PC-9 (cell line): ENCODE results near the gene LUZP2.

Source experiments
- EZH2 ChIP-seq: fragments of 200-600 bp; sonication (generic); IDR thresholded peaks from 2 replicates; pipeline ENCODE4 v1.8.0; 2017; ENCODE audit warnings: antibody characterized with exemption, low read depth
- TF ChIP-seq, protein P1 (sequence below): fragments of 200-600 bp; sonication (generic); conservative IDR thresholded peaks from 2 replicates; pipeline ENCODE4 v1.6.1; 2017; ENCODE audit warnings: mixed run types, antibody characterized with exemption, mild to moderate bottlenecking, moderate library complexity

DNA sequence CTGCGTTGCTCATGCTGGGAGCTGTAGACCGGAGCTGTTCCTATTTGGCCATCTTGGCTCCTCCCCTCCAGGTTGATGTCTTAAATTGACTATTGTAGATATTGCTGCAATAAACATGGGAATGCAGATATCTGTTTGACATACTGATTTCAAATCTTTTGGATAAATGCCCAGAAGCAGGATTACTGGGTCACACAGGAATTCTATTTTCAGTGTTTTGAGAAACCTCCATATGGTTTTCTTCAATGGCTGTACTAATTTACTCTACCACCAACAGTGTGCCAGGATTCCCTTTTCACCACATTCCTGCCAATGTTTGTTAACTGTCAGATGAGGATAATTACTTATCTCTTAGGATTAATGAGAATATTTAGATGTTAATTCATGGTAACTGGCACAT is 467.0 kb downstream of the LUZP2 start:
- TF ChIP-seq, protein P1, sequence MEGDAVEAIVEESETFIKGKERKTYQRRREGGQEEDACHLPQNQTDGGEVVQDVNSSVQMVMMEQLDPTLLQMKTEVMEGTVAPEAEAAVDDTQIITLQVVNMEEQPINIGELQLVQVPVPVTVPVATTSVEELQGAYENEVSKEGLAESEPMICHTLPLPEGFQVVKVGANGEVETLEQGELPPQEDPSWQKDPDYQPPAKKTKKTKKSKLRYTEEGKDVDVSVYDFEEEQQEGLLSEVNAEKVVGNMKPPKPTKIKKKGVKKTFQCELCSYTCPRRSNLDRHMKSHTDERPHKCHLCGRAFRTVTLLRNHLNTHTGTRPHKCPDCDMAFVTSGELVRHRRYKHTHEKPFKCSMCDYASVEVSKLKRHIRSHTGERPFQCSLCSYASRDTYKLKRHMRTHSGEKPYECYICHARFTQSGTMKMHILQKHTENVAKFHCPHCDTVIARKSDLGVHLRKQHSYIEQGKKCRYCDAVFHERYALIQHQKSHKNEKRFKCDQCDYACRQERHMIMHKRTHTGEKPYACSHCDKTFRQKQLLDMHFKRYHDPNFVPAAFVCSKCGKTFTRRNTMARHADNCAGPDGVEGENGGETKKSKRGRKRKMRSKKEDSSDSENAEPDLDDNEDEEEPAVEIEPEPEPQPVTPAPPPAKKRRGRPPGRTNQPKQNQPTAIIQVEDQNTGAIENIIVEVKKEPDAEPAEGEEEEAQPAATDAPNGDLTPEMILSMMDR = no peak
- TF ChIP-seq EZH2 = no peak
